Nephron progenitor cell (in vitro differentiated cells): ENCODE data around the gene PTGER3.
A peak's percentile ranks its signal among the peaks of the same experiment; 100 is the strongest.

ENCODE experiments used
- DNase-seq: peaks from one replicate; pipeline ENCODE4 v3.0.0; 2021
- H3K27ac Mint-ChIP-seq: 2 replicates; pipeline ENCODE4 v1.8.0; 2021; ENCODE audit warnings: mild to moderate bottlenecking, moderate library complexity, mixed read lengths
- H3K27me3 Mint-ChIP-seq: 2 replicates; pipeline ENCODE4 v1.8.0; 2021; ENCODE audit warnings: mild to moderate bottlenecking, low read depth, mixed read lengths; ENCODE audit not compliant: poor library complexity
- H3K36me3 Mint-ChIP-seq: 2 replicates; pipeline ENCODE4 v1.8.0; 2021; ENCODE audit warnings: low read depth, mixed read lengths
- H3K4me1 Mint-ChIP-seq: 2 replicates; pipeline ENCODE4 v1.8.0; 2021; ENCODE audit warnings: mixed read lengths
- H3K4me3 Mint-ChIP-seq: 2 replicates; pipeline ENCODE4 v1.8.0; 2021; ENCODE audit warnings: mild to moderate bottlenecking, moderate library complexity, mixed read lengths
- H3K9me3 Mint-ChIP-seq: 2 replicates; pipeline ENCODE4 v1.8.0; 2021; ENCODE audit warnings: mild to moderate bottlenecking, moderate library complexity, mixed read lengths
- TF ChIP-seq, protein P1 (sequence below): fragments of 200-600 bp; sonication (generic); IDR thresholded peaks from 2 replicates; pipeline ENCODE4 v1.5.0; 2021; ENCODE audit warnings: antibody characterized with exemption

PTGER3 gene

GRCh38 chr1:71047635-71048607, at the start of gene PTGER3:
PTGER3 (minus strand) TSS chr1:71047816; CDS start chr1:71047577, 239 bp downstream.
- TF ChIP-seq, protein P1, sequence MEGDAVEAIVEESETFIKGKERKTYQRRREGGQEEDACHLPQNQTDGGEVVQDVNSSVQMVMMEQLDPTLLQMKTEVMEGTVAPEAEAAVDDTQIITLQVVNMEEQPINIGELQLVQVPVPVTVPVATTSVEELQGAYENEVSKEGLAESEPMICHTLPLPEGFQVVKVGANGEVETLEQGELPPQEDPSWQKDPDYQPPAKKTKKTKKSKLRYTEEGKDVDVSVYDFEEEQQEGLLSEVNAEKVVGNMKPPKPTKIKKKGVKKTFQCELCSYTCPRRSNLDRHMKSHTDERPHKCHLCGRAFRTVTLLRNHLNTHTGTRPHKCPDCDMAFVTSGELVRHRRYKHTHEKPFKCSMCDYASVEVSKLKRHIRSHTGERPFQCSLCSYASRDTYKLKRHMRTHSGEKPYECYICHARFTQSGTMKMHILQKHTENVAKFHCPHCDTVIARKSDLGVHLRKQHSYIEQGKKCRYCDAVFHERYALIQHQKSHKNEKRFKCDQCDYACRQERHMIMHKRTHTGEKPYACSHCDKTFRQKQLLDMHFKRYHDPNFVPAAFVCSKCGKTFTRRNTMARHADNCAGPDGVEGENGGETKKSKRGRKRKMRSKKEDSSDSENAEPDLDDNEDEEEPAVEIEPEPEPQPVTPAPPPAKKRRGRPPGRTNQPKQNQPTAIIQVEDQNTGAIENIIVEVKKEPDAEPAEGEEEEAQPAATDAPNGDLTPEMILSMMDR, result no peak
- H3K4me3 Mint-ChIP-seq, result peak within 1 kb of the TSS; percentile 79
- peaks cover 55% of the 10 kb centered on the region for H3K27me3 Mint-ChIP-seq
- peaks cover 2% of the 10 kb centered on the region for H3K4me1 Mint-ChIP-seq
- H3K9me3 Mint-ChIP-seq, result no peaks in the 10 kb centered on the region
- H3K36me3 Mint-ChIP-seq, result no peaks in the 10 kb centered on the region
- DNase-seq, result peak; percentile 89
- H3K27ac Mint-ChIP-seq, result no peak within 1 kb of the TSS

DNA sequence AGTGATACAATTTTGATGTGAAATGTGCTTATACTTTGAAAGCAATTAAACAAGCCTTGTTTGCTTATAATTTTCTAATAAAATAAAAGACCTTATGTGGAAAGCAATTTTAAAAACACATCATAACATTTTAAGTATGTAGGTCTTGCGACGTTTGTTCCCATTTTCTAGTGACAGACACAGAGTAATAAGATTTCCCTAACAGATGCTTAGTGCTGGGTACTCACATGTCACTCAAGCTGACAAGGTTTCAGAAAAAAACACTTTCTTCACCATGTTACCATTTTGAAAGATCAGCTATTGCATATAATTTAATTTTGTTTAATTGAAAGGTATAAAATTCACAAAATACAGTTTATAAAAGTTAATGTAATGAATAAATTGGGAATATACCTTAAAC, 47.3 kb upstream of the PTGER3 start:
- Mint-ChIP-seq H3K27me3 (no peaks in the 10 kb centered on the region), H3K4me3 (no peak overlapping the region), H3K36me3 (no peaks in the 10 kb centered on the region), H3K4me1 (no peaks in the 10 kb centered on the region), H3K27ac (no peak overlapping the region), H3K9me3 (no peaks in the 10 kb centered on the region)
- DNase-seq, result no peak
- TF ChIP-seq, protein P1, result no peak

GRCh38 chr1:71093938-71094337, 46.3 kb upstream of the PTGER3 start:
- Mint-ChIP-seq H3K27me3 (peaks cover under 1% of the 10 kb centered on the region), H3K36me3 (no peaks in the 10 kb centered on the region), H3K4me1 (no peaks in the 10 kb centered on the region), H3K4me3 (no peak overlapping the region), H3K27ac (no peak overlapping the region), H3K9me3 (no peaks in the 10 kb centered on the region)
- TF ChIP-seq, protein P1, result peak; percentile 35
- DNase-seq, result no peak

DNA sequence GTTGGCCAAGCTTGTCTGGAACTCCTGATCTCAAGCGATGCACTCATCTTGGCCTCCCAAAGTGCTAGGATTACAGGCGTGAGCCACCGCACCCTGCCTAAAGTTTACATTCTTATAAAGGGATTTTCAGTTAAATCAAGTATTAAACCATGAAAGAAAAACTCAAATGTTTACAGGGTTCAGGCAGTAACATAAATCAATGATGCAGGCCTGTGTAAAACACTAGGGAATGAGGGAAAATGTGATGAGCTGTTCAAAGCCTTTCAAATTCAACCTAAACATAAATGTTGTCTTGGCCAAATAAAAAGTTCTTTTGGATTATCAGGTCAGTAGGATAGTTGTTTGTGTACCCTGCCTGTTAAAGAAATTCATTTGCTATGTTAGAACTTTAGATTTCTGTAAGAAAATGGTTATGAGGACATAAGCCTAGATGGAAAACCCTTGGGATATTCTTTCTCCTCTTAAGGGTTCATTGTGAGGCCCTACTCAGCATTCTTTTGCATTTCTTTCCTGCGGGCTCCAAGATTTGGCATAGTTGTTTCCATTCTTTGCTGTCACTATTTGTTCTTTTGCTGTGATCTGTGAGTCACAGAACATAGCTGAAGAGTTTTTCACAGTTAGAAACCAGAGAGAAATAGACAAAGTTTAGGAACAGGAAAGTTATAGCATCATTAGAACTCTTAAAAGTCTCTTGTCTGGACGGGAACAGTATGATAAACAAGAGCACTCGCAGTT, 42.1 kb upstream of the PTGER3 start:
- no peak overlapping the region for H3K27ac Mint-ChIP-seq
- DNase-seq, result no peak
- no peak overlapping the region for H3K4me3 Mint-ChIP-seq

DNA sequence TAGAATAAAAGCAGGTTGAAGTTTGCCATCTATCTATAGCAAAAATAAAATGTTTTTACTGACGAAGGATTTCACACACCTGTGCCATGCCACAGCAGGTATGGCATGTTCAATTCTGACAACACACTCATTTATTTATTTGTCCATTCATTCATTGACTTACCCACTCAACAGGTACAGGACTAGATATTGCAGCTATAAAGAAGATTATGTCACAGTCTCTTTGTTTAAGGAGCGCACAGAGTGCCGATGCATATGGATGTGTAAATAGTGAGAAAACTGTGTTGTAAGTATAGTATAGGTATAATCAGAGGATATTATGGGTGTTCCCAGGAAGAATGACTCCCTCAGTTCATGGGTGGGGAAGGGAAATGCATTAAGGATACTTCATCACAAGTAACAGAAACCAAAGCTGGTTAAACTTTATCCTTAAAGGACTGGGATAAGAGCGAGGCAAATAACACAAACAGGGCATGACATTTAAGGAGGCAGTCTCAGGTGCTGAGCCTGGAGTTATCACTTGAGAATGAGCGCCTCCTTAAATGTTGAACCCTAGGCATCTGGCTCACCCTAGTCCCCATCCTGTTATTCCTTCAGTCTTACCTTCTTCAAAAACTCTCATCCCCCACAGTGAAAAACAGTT, 41.1 kb upstream of the PTGER3 start:
- TF ChIP-seq, protein P1, result no peak
- no peak overlapping the region for H3K27ac Mint-ChIP-seq
- no peaks in the 10 kb centered on the region for H3K36me3 Mint-ChIP-seq
- no peak for DNase-seq
- no peaks in the 10 kb centered on the region for H3K9me3 Mint-ChIP-seq
- no peaks in the 10 kb centered on the region for H3K4me1 Mint-ChIP-seq
- H3K4me3 Mint-ChIP-seq, result no peak overlapping the region
- peaks cover 15% of the 10 kb centered on the region for H3K27me3 Mint-ChIP-seq

More for the DNA sequence above, 42.1 kb upstream of the PTGER3 start:
- TF ChIP-seq, protein P1, result no peak
- no peaks in the 10 kb centered on the region for H3K36me3 Mint-ChIP-seq
- H3K9me3 Mint-ChIP-seq, result no peaks in the 10 kb centered on the region
- peaks cover 9% of the 10 kb centered on the region for H3K27me3 Mint-ChIP-seq
- H3K4me1 Mint-ChIP-seq, result no peaks in the 10 kb centered on the region
